Progenitor cell of endocrine pancreas (in vitro differentiated cells): ENCODE results near the gene GRHL1. TPM values are rescaled to one million over a fixed set of nuclear protein-coding genes. Genes with fewer than 3 reads are reported as not detected.
"Not testable (repeated sequence)": the region's sequence is repeated elsewhere in the genome, so short reads cannot be mapped to it uniquely, and the experiment has no call there.

Experiments used
- DNase-seq: peaks from one replicate; pipeline ENCODE4 v3.0.0; 2021; ENCODE audit warnings: low spot score; ENCODE audit not compliant: unreplicated experiment
- H3K27ac Mint-ChIP-seq: 2 replicates; pipeline ENCODE4 v1.8.0; 2021; ENCODE audit warnings: mild to moderate bottlenecking, moderate library complexity, mixed read lengths
- H3K27me3 Mint-ChIP-seq: 2 replicates; pipeline ENCODE4 v1.8.0; 2021; ENCODE audit warnings: mixed read lengths
- H3K36me3 Mint-ChIP-seq: 2 replicates; pipeline ENCODE4 v1.8.0; 2022; ENCODE audit warnings: mixed read lengths; ENCODE audit not compliant: insufficient read depth
- H3K4me1 Mint-ChIP-seq: 2 replicates; pipeline ENCODE4 v1.8.0; 2021; ENCODE audit warnings: low read depth, mixed read lengths
- H3K4me3 Mint-ChIP-seq: 2 replicates; pipeline ENCODE4 v1.8.0; 2021; ENCODE audit warnings: low read depth, mild to moderate bottlenecking, moderate library complexity, mixed read lengths
- H3K9me3 Mint-ChIP-seq: 2 replicates; pipeline ENCODE4 v1.8.0; 2021; ENCODE audit warnings: low read depth, mixed read lengths
- CTCF ChIP-seq: fragments of 200-600 bp; sonication (generic); IDR thresholded peaks from one replicate; pipeline ENCODE4 v1.5.0; 2021; ENCODE audit warnings: antibody characterized with exemption, mild to moderate bottlenecking; ENCODE audit not compliant: unreplicated experiment
- total RNA-seq: library from RNA; stranded (reverse); gene quantifications from 2 replicates; pipeline ENCODE4 v1.2.1, GENCODE V29; 2021

GRHL1 gene
- total RNA-seq, 1 donor from 2014 or later = 13.4 TPM

GRCh38 chr2:10009811-10010781, 58.6 kb downstream of the GRHL1 start:
- Mint-ChIP-seq H3K27me3 (no peaks in the 10 kb centered on the region), H3K27ac (no peak overlapping the region)

GRCh38 chr2:10010861-10011605, 59.5 kb downstream of the GRHL1 start:
- H3K9me3 Mint-ChIP-seq, H3K27me3 Mint-ChIP-seq, DNase-seq, H3K4me3 Mint-ChIP-seq, H3K27ac Mint-ChIP-seq, H3K36me3 Mint-ChIP-seq, H3K4me1 Mint-ChIP-seq: not testable (repeated sequence)

More at GRCh38 chr2:10009811-10010781, 58.6 kb downstream of the GRHL1 start:
- peaks cover 7% of the 10 kb centered on the region for H3K36me3 Mint-ChIP-seq
- peaks cover 5% of the 10 kb centered on the region for H3K4me1 Mint-ChIP-seq
- DNase-seq = no peak
- H3K9me3 Mint-ChIP-seq = peaks cover 4% of the 10 kb centered on the region
- no peak overlapping the region for H3K4me3 Mint-ChIP-seq
- no peak for TF ChIP-seq CTCF

- not testable (repeated sequence) for H3K36me3 Mint-ChIP-seq, H3K27ac Mint-ChIP-seq, DNase-seq, H3K27me3 Mint-ChIP-seq, H3K4me1 Mint-ChIP-seq, H3K4me3 Mint-ChIP-seq, H3K9me3 Mint-ChIP-seq
These were observed 60.3 kb downstream of the GRHL1 start for GRCh38 chr2:10011606-10012325.

- not testable (repeated sequence) for DNase-seq
These were observed 61.0 kb downstream of the GRHL1 start for GRCh38 chr2:10012366-10012962.

GRCh38 chr2:10012963-10013461, 61.5 kb downstream of the GRHL1 start:
- H3K27me3 Mint-ChIP-seq = peaks cover 7% of the 10 kb centered on the region
- H3K4me3 Mint-ChIP-seq = no peak overlapping the region
- no peak for TF ChIP-seq CTCF
- no peaks in the 10 kb centered on the region for H3K36me3 Mint-ChIP-seq
- H3K27ac Mint-ChIP-seq = no peak overlapping the region
- peaks cover 2% of the 10 kb centered on the region for H3K4me1 Mint-ChIP-seq
- no peaks in the 10 kb centered on the region for H3K9me3 Mint-ChIP-seq
- no peak for DNase-seq

More at GRCh38 chr2:10012366-10012962, 61.0 kb downstream of the GRHL1 start:
- H3K4me1 Mint-ChIP-seq, H3K9me3 Mint-ChIP-seq, H3K4me3 Mint-ChIP-seq, H3K27ac Mint-ChIP-seq, H3K36me3 Mint-ChIP-seq, H3K27me3 Mint-ChIP-seq: not testable (repeated sequence)

GRCh38 chr2:10013651-10014417, 62.3 kb downstream of the GRHL1 start:
- not testable (repeated sequence) for H3K27ac Mint-ChIP-seq, H3K4me3 Mint-ChIP-seq, H3K36me3 Mint-ChIP-seq, H3K4me1 Mint-ChIP-seq, DNase-seq, H3K9me3 Mint-ChIP-seq
- peaks cover 11% of the 10 kb centered on the region for H3K27me3 Mint-ChIP-seq
